OCI-LY3 (cell line): ENCODE data around the gene OAT.

Source experiments
- H2AFZ ChIP-seq: fragments of 200-600, 300-600 bp; shearing (Covaris generic); 2 replicates; pipeline ENCODE4 v1.6.0; 2014; ENCODE audit warnings: antibody characterized with exemption, low read depth, low read length
- H3K27ac ChIP-seq: fragments of 200-600, 300-600 bp; sonication (generic); 2 replicates; pipeline ENCODE4 v1.5.1; 2014; ENCODE audit warnings: mild to moderate bottlenecking, low read length, moderate library complexity, mixed read lengths
- H3K27me3 ChIP-seq: fragments of 200-600, 300-600 bp; sonication (generic); 2 replicates; pipeline ENCODE4 v1.6.1; 2014; ENCODE audit warnings: low read depth, low read length, mixed read lengths
- H3K36me3 ChIP-seq: fragments of 200-600, 300-600 bp; sonication (generic); replicated peaks from 2 replicates; pipeline ENCODE3; 2014; ENCODE audit warnings: low read depth, low read length, mixed read lengths
- H3K4me1 ChIP-seq: fragments of 300-600, 200-600 bp; sonication (generic); 2 replicates; pipeline ENCODE4 v1.6.1; 2014; ENCODE audit warnings: low read length, mixed read lengths
- H3K4me2 ChIP-seq: fragments of 200-600, 300-600 bp; sonication (generic); 2 replicates; pipeline ENCODE4 v1.6.1; 2014; ENCODE audit warnings: low read length, mixed read lengths
- H3K4me3 ChIP-seq: fragments of 300-600, 200-600 bp; sonication (generic); 2 replicates; pipeline ENCODE4 v1.5.1; 2014; ENCODE audit warnings: antibody characterized with exemption, mild to moderate bottlenecking, low read length, moderate library complexity
- H3K79me2 ChIP-seq: fragments of 300-600, 200-600 bp; shearing (Covaris generic); 2 replicates; pipeline ENCODE4 v1.6.1; 2014; ENCODE audit warnings: mild to moderate bottlenecking, low read length, mixed read lengths
- H3K9ac ChIP-seq: fragments of 300-600, 200-600 bp; shearing (Covaris generic); 2 replicates; pipeline ENCODE4 v1.6.0; 2014; ENCODE audit warnings: mild to moderate bottlenecking, low read length, moderate library complexity
- H3K9me3 ChIP-seq: fragments of 200-600, 300-600 bp; shearing (Covaris generic); 2 replicates; pipeline ENCODE4 v1.6.1; 2014; ENCODE audit warnings: low read length, mixed read lengths; ENCODE audit not compliant: insufficient read depth
- H4K20me1 ChIP-seq: fragments of 200-600, 300-600 bp; sonication (generic); 2 replicates; pipeline ENCODE4 v1.6.1; 2016; ENCODE audit warnings: low read length, mixed read lengths; ENCODE audit not compliant: insufficient read depth
- EZH2phosphoT487 ChIP-seq: fragments of 200-600 bp; shearing (Covaris generic); IDR thresholded peaks from 2 replicates; pipeline ENCODE4 v1.6.1; 2018; ENCODE audit warnings: antibody characterized with exemption, mixed run types, low read depth
- TF ChIP-seq, protein P1 (sequence below): fragments of 200-600, 300-600 bp; sonication (generic); IDR thresholded peaks from 2 replicates; pipeline ENCODE4 v1.5.1; 2014; ENCODE audit warnings: antibody characterized with exemption, low read length, low read depth

OAT gene

DNA sequence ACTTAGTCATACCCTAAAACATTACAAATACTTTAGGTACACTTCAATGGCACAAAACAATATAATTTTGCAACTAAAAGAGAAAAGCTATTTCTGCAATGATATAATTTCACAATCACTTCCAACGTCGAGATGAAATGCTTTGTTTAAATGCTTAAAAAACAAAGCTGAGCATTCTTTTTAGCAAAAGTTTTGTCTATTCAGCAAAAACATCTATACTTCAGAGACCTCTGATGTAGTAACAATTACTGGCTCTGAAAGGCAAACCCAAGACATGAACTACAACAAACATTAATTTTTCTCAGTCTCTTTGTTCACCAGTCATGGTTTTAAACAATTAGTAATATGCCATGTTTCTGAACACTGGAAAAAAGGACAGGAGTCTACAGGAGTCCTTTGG lies 16.4 kb downstream of the OAT start:
- Histone ChIP-seq H3K36me3 (peaks cover 6% of the 10 kb centered on the region), H3K9me3 (no peaks in the 10 kb centered on the region), H2AFZ (no peak overlapping the region), H3K4me1 (0 out of 2 replicates have a peak, but pooled peaks cover 3% of the 10 kb centered on the region), H3K4me2 (no peak overlapping the region), H3K79me2 (no peaks in the 10 kb centered on the region), H4K20me1 (no peaks in the 10 kb centered on the region), H3K4me3 (no peak overlapping the region), H3K27ac (no peak overlapping the region), H3K9ac (no peak overlapping the region), H3K27me3 (no peaks in the 10 kb centered on the region)
- TF ChIP-seq, protein P1, sequence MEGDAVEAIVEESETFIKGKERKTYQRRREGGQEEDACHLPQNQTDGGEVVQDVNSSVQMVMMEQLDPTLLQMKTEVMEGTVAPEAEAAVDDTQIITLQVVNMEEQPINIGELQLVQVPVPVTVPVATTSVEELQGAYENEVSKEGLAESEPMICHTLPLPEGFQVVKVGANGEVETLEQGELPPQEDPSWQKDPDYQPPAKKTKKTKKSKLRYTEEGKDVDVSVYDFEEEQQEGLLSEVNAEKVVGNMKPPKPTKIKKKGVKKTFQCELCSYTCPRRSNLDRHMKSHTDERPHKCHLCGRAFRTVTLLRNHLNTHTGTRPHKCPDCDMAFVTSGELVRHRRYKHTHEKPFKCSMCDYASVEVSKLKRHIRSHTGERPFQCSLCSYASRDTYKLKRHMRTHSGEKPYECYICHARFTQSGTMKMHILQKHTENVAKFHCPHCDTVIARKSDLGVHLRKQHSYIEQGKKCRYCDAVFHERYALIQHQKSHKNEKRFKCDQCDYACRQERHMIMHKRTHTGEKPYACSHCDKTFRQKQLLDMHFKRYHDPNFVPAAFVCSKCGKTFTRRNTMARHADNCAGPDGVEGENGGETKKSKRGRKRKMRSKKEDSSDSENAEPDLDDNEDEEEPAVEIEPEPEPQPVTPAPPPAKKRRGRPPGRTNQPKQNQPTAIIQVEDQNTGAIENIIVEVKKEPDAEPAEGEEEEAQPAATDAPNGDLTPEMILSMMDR: no peak
- no peak for TF ChIP-seq EZH2phosphoT487

DNA sequence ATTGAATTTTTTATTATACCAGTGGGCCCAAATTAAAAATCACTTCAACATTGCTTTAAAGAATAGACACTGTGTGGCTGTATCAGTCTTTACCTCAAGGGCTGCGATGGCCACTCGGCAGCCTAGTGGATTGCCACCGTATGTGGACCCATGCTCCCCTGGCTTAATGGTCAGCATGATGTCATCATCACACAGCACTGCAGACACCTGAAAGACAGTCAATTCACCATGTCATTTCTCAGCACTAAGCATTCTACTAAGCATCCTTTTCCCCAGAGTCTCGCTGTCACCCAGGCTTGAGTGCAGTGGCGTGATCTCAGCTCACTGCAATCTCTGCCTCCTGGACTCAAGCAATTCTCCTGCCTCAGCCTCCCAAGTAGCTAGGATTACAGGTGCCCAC lies 17.1 kb downstream of the OAT start:
- Histone ChIP-seq H3K27ac (no peak overlapping the region), H3K27me3 (no peaks in the 10 kb centered on the region), H3K9me3 (no peaks in the 10 kb centered on the region), H2AFZ (no peak overlapping the region), H3K4me3 (no peak overlapping the region), H3K4me1 (0 out of 2 replicates have a peak, but pooled peaks cover 3% of the 10 kb centered on the region), H3K79me2 (no peaks in the 10 kb centered on the region), H3K36me3 (peaks cover 6% of the 10 kb centered on the region), H4K20me1 (no peaks in the 10 kb centered on the region), H3K9ac (no peak overlapping the region), H3K4me2 (no peak overlapping the region)
- no peak for TF ChIP-seq EZH2phosphoT487
- TF ChIP-seq, protein P1: no peak

DNA sequence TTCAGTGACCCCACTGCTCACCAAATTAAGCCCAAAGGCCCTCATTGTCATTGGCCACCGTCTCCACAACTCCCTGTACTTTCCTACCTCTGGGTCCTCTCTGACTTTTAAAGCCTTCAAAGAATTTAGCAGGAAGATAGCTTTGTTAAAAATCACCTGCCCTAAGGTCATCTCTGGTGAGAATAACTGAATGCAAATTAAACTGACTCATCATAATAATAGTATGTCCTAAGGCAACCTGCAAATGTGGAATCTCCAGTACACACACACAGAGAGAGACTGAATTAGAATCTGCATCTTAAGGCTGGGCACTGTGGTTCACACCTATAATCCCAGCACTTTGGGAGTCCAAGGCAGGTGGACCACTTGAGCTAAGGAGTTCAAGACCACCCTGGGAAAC lies 24.1 kb downstream of the OAT start:
- H3K9ac ChIP-seq: no peak overlapping the region
- H3K9me3 ChIP-seq: no peaks in the 10 kb centered on the region
- no peak overlapping the region for H3K4me3 ChIP-seq
- TF ChIP-seq EZH2phosphoT487: no peak
- no peak overlapping the region for H3K27ac ChIP-seq
- no peaks in the 10 kb centered on the region for H4K20me1 ChIP-seq
- no peaks in the 10 kb centered on the region for H3K79me2 ChIP-seq
- no peaks in the 10 kb centered on the region for H3K36me3 ChIP-seq
- no peak overlapping the region for H3K4me2 ChIP-seq
- H2AFZ ChIP-seq: no peak overlapping the region
- H3K27me3 ChIP-seq: no peaks in the 10 kb centered on the region
- peaks cover 3% of the 10 kb centered on the region for H3K4me1 ChIP-seq

- no peaks in the 10 kb centered on the region for H3K9me3 ChIP-seq
- no peak overlapping the region for H2AFZ ChIP-seq
- TF ChIP-seq EZH2phosphoT487: no peak
- TF ChIP-seq, protein P1: no peak
- H3K79me2 ChIP-seq: no peaks in the 10 kb centered on the region
- H3K27me3 ChIP-seq: no peaks in the 10 kb centered on the region
- H4K20me1 ChIP-seq: no peaks in the 10 kb centered on the region
- no peak overlapping the region for H3K27ac ChIP-seq
- peaks cover 5% of the 10 kb centered on the region for H3K4me1 ChIP-seq
- H3K4me3 ChIP-seq: no peak overlapping the region
- H3K4me2 ChIP-seq: no peak overlapping the region
- no peaks in the 10 kb centered on the region for H3K36me3 ChIP-seq
- no peak overlapping the region for H3K9ac ChIP-seq
These were observed 25.9 kb downstream of the OAT start for GRCh38 chr10:124392626-124393342.
